PFSK-1 (cell line): ENCODE results near the gene USP47.

Experiments
- FOXP2 ChIP-seq: optimal IDR thresholded peaks from 2 replicates; pipeline ENCODE3; 2011; ENCODE audit warnings: borderline replicate concordance, control low read depth, inconsistent platforms; ENCODE audit not compliant: insufficient read depth; ENCODE audit errors: extremely low read length, extremely low read depth
- POLR2AphosphoS5 ChIP-seq: IDR thresholded peaks from 2 replicates; pipeline ENCODE4 v1.6.1; 2012; ENCODE audit warnings: low read depth, mild to moderate bottlenecking, control low read depth, low read length, moderate library complexity
- SIN3A ChIP-seq: IDR thresholded peaks from 2 replicates; pipeline ENCODE4 v1.6.1; 2012; ENCODE audit warnings: mild to moderate bottlenecking, low read length, moderate library complexity, borderline replicate concordance; ENCODE audit not compliant: insufficient read depth
- TAF1 ChIP-seq: IDR thresholded peaks from 2 replicates; pipeline ENCODE4 v1.6.1; 2012; ENCODE audit warnings: low read length, control low read depth, borderline replicate concordance; ENCODE audit not compliant: insufficient read depth
- TF ChIP-seq, protein P1 (sequence below), 2 experiments: IDR thresholded peaks; 2 replicates each; pipeline versions ENCODE4 v1.6.1 to v1.8.0; 2011 to 2012; ENCODE audit warnings: low read depth in 2 of 2, low read length in 2 of 2, control low read depth in 1 of 2, inconsistent platforms in 1 of 2, mild to moderate bottlenecking in 1 of 2, moderate library complexity in 1 of 2; ENCODE audit not compliant: insufficient read depth in 1 of 2

Gene USP47

DNA sequence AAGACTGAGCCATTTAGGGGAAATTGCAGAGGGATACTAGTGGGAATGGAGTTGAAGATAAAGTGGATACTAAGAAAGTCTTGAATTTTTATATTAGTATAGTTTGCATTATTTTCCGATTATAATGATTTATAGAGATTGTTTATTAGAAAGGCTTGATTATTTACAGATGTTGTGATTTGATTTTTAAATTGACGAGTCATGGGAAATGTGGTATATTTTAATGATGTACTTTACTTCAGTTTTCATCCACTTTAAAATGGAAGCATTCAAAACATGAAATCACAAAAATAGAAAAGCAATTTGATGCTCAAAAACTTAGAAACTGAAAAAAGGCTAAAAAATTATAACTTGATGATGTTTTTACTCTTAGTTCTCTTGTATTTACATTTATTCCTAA, 21.2 kb downstream of the USP47 start:
- TF ChIP-seq POLR2AphosphoS5, result no peak
- no peak for TF ChIP-seq TAF1
- no peak for TF ChIP-seq FOXP2
- TF ChIP-seq, protein P1, sequence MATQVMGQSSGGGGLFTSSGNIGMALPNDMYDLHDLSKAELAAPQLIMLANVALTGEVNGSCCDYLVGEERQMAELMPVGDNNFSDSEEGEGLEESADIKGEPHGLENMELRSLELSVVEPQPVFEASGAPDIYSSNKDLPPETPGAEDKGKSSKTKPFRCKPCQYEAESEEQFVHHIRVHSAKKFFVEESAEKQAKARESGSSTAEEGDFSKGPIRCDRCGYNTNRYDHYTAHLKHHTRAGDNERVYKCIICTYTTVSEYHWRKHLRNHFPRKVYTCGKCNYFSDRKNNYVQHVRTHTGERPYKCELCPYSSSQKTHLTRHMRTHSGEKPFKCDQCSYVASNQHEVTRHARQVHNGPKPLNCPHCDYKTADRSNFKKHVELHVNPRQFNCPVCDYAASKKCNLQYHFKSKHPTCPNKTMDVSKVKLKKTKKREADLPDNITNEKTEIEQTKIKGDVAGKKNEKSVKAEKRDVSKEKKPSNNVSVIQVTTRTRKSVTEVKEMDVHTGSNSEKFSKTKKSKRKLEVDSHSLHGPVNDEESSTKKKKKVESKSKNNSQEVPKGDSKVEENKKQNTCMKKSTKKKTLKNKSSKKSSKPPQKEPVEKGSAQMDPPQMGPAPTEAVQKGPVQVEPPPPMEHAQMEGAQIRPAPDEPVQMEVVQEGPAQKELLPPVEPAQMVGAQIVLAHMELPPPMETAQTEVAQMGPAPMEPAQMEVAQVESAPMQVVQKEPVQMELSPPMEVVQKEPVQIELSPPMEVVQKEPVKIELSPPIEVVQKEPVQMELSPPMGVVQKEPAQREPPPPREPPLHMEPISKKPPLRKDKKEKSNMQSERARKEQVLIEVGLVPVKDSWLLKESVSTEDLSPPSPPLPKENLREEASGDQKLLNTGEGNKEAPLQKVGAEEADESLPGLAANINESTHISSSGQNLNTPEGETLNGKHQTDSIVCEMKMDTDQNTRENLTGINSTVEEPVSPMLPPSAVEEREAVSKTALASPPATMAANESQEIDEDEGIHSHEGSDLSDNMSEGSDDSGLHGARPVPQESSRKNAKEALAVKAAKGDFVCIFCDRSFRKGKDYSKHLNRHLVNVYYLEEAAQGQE (IDR thresholded peaks at IDR 0.05; ENCODE audit: insufficient read depth in 1 of 2, low read depth in 2 of 2, low read length in 2 of 2), result no peak
- TF ChIP-seq SIN3A, result no peak

DNA sequence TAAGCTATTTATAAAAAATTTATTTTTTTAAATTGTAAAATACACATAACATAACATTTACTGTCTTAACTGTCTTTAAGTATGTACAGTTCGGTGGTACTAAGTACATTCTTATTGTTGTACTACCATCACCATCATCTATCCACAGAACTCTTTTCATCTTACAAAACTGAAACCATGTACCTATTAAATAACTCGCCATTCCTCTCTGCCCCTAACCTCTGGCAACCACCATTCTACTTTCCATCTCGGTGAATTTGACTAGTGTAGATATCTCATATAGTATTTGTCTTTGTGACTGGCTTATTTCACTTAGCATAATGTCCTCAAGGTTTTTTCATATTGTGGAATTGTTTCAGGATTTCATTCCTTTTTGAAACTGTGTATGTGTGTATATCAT, 22.6 kb downstream of the USP47 start:
- TF ChIP-seq SIN3A (no peak), TAF1 (no peak), FOXP2 (no peak), POLR2AphosphoS5 (no peak)
- TF ChIP-seq, protein P1 (IDR thresholded peaks at IDR 0.05; ENCODE audit: insufficient read depth in 1 of 2, low read depth in 2 of 2, low read length in 2 of 2), result no peak

DNA sequence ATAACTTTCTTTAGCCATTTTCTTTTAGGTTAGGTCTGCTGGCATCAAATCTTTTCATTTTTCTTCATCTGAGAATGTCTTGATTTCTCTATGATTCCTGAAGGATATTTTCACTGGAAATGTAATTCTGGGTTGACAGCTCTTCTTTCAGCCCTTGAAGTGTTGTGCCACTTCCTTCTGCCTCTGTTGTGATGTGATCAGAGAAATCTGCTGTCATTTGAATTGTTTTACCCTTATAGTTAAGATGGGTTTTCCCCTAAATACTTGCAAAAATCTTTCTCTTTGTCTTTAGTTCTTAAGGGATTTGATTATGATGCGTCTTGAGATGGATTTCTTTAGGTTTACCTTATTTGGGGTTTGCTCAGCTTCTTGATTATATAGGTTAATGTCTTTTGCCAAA, 23.0 kb downstream of the USP47 start:
- no peak for TF ChIP-seq POLR2AphosphoS5
- TF ChIP-seq SIN3A, result no peak
- TF ChIP-seq FOXP2, result no peak
- no peak for TF ChIP-seq TAF1
- TF ChIP-seq, protein P1 (IDR thresholded peaks at IDR 0.05; ENCODE audit: insufficient read depth in 1 of 2, low read depth in 2 of 2, low read length in 2 of 2), result no peak

DNA sequence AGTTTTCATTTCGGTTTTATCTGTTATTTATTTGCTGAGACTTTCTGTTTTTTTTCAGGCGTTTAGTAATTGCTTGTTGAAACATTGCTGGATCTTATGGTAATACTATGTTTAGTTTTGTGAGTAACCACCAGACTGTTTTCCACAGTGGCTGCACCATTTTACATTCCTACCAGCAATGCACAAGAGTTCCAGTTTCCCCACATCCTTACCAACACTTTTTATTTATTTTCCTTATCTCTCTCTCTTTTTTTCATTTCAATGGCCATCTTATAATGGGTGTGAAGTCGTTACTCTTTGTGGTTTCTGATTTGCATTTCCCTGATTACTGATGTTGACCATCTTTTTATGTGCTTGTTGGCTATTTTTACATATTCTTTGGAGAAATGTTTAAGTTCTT, 23.7 kb downstream of the USP47 start:
- TF ChIP-seq POLR2AphosphoS5 (no peak), FOXP2 (no peak), SIN3A (no peak), TAF1 (no peak)
- TF ChIP-seq, protein P1 (IDR thresholded peaks at IDR 0.05; ENCODE audit: insufficient read depth in 1 of 2, low read depth in 2 of 2, low read length in 2 of 2), result no peak

DNA sequence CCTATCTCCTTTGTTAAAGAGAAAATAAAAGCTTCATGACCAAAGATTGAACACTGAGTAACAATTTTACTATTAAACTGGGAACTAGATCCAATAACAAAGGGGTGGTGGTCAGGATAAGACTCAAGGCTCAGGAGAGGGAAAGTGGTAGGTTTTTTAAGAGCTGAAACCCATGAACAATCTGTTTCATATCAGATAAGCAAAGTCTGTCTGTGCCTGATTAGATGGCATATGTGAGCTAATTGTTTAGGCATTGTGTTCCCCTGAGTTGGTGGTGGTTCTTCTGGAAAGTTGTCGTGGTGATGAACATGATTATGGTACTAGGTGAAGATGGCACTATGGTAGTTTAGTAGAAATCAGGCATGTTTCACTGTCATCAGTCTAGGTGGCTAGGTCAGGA, 24.4 kb downstream of the USP47 start:
- TF ChIP-seq POLR2AphosphoS5 (no peak), SIN3A (no peak), FOXP2 (no peak), TAF1 (no peak)
- TF ChIP-seq, protein P1 (IDR thresholded peaks at IDR 0.05; ENCODE audit: insufficient read depth in 1 of 2, low read depth in 2 of 2, low read length in 2 of 2), result no peak
